ENCODE results near the gene CEACAM21.

Gene CEACAM21

DNA sequence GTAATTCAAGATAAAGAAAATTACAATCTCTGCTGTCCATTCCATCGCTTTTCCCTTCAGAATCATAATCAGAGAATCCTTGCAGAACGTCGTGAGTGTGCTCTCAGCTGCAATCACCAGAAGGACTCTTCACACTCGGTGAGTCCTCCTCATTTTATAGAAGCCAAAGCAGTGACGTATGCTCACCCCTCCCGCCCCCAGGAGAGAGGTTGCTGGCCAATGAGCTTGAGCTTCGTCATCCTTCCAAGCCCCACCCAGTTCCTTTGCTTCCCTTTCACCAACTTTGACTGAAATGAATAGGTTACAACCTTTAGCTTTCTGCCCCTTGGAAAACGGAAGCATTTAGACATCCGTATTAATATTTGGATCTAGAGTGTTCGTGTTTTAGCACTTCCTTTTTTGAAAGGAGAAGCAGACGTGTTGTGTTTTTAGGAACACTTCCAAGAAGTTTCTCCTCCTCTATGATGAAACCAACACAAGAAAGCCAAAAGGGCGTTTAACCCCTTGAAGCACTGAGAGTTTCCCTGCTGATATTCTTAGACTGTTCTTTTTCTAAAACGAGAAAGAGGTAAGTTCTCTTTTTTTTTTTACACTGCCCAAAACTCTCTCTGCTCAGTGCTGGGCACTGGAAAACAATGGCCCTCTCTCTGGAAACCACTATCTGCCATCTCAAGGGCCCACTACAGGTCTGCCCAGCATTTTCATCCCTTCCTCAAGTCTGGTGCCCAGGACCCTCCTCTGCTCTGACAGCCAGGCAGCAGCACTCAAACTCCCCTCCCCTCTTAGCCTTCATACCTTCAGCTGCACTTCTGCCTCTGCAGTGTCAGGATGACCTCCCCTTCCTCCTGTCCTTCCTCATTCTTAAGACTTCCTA lies 44.3 kb upstream of the CEACAM21 start:
- DNase-seq (ENCODE audit: insufficient read length, low spot score) (no peak), FAIRE-seq (no peak)
- TF ChIP-seq, protein P1, sequence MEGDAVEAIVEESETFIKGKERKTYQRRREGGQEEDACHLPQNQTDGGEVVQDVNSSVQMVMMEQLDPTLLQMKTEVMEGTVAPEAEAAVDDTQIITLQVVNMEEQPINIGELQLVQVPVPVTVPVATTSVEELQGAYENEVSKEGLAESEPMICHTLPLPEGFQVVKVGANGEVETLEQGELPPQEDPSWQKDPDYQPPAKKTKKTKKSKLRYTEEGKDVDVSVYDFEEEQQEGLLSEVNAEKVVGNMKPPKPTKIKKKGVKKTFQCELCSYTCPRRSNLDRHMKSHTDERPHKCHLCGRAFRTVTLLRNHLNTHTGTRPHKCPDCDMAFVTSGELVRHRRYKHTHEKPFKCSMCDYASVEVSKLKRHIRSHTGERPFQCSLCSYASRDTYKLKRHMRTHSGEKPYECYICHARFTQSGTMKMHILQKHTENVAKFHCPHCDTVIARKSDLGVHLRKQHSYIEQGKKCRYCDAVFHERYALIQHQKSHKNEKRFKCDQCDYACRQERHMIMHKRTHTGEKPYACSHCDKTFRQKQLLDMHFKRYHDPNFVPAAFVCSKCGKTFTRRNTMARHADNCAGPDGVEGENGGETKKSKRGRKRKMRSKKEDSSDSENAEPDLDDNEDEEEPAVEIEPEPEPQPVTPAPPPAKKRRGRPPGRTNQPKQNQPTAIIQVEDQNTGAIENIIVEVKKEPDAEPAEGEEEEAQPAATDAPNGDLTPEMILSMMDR (IDR thresholded peaks at IDR 0.05; ENCODE audit: insufficient read depth, missing control alignments), result no peak

DNA sequence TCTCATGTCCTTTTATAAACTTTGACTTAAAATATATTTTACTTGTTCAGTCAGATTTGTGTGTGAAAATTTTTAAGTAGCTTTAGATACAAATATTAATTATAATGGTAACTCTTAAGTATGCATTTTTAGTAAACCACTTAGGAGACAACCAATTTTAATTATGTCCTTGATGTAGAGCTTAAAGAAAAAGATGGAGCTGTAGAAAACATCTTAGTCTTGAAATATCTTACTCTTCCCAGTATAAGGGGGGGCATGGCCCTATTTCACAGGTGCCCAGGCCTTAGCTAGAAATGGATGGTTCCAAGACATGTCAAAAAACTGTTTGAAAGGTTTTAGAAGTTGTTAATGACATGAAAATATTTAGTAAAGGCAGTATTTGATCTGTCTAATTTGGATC lies 43.4 kb upstream of the CEACAM21 start:
- DNase-seq (ENCODE audit: insufficient read length, low spot score), result no peak
- TF ChIP-seq, protein P1 (IDR thresholded peaks at IDR 0.05; ENCODE audit: insufficient read depth, missing control alignments), result no peak
- no peak for FAIRE-seq

DNA sequence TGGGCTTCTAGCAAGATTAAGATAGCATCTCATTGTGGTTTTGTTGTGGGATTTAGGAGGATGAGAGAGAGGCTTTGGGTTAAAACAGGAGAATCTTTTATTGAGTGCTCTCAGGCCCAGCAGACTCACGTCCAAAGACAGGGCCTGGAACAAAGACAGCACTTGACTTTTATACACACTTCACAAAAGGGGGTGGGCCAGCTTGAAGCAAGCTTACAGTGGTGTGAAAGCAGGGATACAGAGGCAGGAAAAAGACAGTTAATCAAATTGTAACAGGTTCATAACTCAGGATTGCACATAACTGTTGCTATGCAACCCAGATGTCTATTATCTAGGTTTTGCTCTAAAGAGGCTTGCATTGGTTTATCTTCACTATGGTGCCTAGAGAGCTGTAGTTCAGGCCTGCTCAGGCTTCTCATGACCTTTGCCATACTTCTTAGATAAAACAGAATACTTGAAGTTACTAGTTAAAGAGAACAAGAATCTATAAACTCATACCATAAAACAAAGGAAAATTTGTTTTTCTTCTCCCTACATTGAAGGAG lies 42.2 kb upstream of the CEACAM21 start:
- TF ChIP-seq, protein P1 (IDR thresholded peaks at IDR 0.05; ENCODE audit: insufficient read depth, missing control alignments), result no peak
- DNase-seq (ENCODE audit: insufficient read length, low spot score) (no peak), FAIRE-seq (no peak)

DNA sequence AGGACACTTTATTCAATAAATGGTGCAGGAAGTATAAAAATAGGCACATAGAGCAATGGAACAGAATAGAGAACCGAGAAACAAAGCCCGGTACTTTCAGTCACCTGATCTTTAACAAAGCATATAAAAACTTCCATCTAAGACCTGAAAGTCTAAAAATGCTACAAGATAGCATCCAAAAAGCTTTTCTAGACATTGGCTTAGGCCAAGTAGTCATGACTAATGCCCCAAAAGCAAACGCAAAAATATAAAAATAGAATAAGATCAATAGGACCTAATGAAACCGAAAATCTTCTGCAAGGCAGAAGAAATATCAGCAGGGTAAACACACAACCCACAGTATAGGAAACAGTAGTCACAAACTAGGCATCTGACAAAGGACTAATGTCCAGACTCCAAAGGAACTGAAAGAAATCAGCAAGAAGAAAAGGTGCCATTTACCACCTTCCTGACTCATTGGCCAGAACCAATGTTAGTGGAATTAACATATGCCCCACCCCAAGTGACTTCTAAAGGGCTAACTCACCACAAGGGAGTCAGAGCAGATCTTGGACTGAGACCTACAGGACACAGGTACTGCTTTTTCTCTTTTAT lies 40.8 kb upstream of the CEACAM21 start:
- DNase-seq (ENCODE audit: insufficient read length, low spot score) (no peak), FAIRE-seq (no peak)
- TF ChIP-seq, protein P1 (IDR thresholded peaks at IDR 0.05; ENCODE audit: insufficient read depth, missing control alignments), result no peak

DNA sequence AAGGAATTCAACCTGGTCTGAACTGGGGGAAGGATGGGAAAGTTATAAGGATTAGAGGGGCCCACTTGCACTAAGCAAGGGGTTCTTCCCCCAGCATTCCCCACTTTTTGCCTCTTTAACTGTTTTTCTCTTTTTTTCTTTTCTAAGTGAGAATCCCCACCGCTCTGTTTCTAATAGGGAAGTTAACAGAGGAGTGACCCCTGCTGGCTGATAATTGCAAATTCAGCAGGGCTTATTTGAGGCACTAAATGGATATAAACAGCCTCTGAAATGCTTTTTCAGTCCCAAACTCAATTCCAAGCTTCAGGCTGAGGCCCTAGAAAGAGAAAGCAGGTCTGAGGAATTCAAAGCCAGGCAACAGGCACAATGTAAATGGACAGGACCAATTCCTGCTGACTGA lies 38.2 kb upstream of the CEACAM21 start:
- TF ChIP-seq, protein P1 (IDR thresholded peaks at IDR 0.05; ENCODE audit: insufficient read depth, missing control alignments), result no peak
- no peak for DNase-seq (ENCODE audit: insufficient read length, low spot score)
- FAIRE-seq, result no peak

DNA sequence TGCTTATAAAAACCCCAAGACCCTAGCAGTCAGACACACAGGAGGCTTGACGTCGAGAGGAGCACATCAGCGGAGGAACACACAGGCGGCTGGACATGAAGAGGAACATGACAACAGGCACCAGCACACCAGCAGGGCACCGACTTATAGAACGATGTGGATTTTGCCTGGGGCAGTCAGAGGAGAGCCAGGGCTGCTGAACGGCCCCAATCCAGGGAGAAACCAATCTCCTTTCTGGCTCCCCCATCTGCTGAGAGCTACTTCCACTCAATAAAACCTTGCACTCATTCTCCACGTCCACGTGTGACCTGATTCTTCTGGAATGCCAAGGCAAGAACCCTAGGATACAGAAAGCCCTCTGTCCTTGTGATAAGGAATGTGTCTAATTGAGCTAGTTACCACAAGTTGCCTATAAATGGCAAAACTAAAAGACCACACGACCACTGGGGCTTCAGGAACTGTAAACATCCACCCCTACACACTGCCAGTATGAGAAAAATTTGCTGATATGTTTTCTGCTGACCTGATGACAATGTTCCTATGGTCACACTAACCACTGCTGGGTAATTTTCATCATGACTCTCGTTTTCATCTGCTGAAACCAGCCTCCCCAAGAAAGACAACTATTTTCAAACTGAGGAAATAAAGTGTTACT lies 35.8 kb upstream of the CEACAM21 start:
- TF ChIP-seq, protein P1 (IDR thresholded peaks at IDR 0.05; ENCODE audit: insufficient read depth, missing control alignments), result no peak
- no peak for DNase-seq (ENCODE audit: insufficient read length, low spot score)
- no peak for FAIRE-seq

Data from D721Med (cell line).